Stimulated activated CD8-positive, alpha-beta memory T cell treated with anti-CD3 and anti-CD28 coated beads, Interleukin-12 subunit alpha, Interleukin-12 subunit beta, amount 100 ng/mL, for 1 hour (primary cell): ENCODE data around the gene TMEM190.
"Not testable (repeated sequence)": the region's sequence is repeated elsewhere in the genome, so short reads cannot be mapped to it uniquely, and the experiment has no call there.

ENCODE experiments used
- DNase-seq: peaks from one replicate; pipeline ENCODE4 v3.0.0-alpha.2; 2020; ENCODE audit warnings: low read depth

TMEM190 gene

DNA sequence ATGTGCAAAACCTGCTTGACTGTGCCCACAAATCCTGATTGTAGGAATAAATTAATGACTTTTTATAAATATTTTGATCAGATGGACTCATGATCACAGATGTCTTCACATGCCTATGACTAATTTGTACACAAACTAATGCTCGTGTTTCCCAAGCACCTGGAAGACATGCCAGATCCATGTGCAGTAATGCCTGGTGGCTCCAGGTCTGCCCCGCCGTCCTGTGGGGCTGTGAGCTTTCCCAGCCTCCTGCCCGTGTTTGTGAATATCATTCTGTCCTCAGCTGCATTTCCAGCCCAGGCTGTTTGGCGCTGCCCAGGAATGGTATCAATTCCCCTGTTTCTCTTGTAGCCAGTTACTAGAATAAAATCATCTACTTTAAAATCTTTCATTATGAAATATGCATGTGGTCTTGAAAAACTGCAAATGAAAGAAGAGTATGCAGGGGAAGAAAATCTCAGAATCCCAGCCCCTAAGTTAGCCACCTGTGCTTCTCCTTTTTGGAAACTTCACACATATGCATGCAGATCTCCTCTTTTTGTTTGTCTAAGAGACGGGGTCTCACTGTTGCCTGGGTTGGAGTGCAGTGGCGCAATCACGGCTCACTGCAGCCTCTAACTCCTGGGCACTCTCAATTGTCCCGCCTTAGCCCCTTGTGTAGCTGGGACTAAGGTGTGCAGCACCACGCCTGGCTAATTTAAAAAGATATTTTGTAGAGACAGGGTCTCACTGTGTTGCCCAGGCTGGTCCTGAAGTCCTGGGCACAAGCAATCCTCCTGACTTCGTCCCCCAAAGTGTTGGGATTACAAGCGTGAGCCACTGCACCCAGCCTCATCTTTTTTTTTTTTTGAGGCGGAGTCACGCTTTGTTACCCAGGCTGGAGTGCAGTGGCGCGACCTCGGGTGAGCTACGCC lies 15.3 kb downstream of the TMEM190 start:
- no peak for DNase-seq

DNA sequence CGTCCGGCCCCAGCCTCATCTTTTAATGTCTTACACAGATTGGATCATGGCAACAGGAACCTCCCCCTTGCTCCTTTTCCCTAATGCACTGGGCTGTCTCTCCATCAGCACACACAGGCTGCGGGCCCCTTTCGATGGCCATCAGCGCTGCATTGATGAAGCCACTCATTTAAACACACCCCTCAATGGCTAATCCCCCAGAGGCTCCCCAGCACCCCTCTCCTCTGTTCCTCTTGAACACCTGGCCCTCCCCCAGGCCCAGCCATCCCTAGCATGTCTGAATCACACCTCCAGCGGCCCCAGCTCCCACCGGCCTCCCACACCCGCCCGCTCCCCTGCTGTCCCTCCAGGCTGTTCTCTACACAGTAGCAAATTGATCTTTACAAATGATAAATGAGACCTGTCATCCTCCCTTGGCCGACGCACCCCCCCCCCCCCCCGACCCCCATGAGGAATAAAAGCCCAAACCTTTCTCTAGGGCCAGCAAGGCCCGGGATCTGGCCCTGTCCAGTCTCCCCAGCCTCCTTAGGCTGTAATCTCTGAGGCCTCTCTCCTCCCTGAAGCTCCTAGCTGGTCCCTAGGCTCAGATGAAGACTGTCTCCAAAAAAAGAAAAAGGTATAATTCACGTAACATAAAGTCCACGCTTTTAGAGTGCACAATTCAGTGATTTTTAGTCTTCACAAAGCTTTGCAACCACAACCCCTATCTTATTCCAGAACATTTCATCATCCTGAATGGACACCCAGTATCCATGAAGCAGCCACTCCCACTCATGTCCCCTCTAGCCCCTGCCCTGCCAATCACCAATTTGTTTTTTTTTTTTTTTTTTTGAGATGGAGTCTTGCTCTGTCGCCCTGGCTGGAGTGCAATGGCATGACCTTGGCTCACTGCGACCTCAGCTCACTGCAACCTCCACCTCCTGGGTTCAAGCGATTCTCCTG lies 16.5 kb downstream of the TMEM190 start:
- no peak for DNase-seq

DNA sequence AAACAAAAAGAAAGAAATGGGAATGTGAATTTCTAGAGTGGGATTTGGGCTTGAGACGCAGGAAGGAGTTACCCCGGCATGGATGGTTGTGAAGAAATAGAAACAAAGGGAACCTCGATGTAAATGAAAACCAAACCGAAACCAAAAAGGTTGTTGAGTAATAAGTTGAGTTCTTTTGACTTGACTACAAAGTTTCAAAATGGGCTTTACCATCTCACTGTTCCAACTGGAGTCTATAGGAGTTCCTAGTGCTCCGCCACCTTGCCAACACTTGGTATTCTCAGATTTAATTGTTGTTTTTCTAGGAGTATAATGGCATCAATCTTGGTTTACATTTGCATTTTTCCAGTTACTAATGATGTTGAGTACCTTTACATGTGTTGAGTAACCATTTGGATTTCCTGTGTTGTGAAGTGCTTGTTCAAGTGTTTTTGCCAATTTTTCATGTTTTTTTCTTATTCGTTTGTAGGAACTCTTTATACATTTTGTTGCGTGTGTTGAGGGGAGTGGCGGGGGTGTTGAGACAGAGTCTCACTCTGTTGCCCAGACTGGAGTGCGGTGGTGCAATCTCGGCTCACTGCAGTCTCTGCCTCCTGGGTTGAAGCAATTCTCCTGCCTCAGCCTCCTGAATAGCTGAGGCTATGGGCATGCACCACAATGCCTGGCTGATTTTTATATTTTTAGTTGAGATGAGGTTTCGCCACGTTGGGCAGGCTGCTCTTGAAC lies 21.7 kb downstream of the TMEM190 start:
- DNase-seq: no peak

DNA sequence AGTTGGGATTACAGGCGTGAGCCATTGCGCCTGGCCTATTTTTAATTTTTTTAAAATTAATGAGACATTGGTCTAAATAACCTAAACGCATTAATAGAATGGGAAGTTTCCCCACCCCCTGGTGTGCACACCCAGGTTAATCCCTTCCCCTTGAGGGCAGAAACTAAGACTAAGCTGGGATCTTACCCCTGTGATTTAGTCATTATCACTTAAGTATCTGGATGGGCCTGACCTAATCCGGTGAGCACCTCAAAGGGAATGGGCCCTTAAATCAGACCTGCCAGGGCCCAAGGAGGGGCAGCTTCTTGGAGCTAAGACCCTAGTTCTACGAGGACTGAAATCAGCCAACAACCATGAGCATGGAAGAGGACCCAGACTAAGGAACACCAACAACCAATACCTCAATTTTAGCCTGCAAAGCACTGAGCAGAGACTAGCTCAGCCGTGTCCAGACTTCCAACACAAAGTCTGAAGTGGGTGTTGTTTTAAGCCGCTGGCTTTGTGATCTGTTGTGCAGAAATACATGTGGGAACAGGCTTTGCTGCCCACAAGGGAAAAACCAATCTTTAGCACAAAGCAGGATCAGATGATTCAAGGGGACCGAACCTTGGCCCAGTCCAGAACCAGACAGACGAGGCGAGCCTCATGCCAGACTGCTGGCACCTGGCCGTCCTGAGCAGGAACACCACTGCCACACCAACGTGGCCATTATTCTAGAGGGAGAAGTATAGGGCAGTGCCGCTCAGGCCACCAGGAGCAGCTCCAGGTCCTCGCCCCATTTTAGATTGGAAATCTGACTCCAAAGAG lies 23.9 kb downstream of the TMEM190 start:
- DNase-seq: no peak

DNA sequence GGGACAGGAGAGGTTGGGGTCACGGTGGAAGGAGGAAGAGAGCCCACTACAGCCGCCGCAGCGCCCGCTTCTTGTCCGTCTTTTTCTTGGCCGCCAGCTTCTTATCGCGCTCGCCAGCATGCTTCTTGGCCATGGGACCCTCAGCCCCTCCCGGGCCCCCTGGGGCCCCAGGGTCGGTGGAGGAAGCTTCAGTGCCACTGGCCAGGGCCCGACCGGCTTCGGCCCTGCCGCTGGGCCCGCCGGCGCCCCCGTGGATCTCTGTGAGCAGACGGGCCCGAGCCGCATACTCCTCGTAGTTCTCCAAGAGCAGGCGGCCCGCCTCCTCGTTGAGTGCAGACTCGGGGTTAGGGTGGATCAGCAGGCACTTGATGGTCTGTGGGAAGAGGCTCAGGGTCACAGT lies 24.8 kb downstream of the TMEM190 start:
- not testable (repeated sequence) for DNase-seq

DNA sequence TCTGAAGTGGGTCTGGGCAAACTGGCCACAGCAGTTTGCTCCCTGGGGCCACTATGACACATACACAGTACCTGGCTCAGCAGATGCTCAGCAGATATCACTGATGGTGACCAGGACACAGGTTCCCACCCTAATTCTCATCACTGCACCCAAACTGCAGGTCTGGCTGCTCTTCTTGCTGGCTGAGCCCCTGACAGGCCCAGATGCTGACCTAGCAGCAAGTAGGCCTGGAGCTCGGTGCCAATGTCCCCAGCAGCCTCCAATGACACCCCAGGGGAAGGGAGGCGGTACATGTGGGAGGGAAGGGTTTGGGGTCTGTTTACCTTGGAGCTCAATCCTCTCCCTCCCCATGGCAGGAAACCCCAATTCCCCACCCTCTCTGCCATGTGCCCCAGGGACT lies 25.9 kb downstream of the TMEM190 start:
- DNase-seq: no peak

DNA sequence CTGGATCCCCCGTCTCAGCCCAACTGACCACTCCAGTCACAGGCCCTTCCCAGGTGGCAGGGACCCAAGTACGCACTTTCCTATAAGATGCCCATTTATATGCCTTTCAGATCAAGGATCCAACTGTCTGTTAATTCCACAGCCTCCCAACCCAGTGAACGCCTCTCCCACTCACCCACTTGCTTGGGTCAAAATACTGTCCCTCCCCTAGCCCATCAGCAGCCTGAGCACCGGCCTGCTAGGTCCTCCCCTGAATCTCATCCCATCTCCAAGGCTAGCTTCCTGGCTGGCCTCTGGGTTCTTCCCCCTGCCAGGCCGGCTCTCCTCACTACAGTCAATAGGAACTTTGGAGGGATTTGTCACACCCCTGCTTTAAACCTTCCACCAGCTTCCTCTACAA lies 29.0 kb downstream of the TMEM190 start:
- DNase-seq: no peak

DNA sequence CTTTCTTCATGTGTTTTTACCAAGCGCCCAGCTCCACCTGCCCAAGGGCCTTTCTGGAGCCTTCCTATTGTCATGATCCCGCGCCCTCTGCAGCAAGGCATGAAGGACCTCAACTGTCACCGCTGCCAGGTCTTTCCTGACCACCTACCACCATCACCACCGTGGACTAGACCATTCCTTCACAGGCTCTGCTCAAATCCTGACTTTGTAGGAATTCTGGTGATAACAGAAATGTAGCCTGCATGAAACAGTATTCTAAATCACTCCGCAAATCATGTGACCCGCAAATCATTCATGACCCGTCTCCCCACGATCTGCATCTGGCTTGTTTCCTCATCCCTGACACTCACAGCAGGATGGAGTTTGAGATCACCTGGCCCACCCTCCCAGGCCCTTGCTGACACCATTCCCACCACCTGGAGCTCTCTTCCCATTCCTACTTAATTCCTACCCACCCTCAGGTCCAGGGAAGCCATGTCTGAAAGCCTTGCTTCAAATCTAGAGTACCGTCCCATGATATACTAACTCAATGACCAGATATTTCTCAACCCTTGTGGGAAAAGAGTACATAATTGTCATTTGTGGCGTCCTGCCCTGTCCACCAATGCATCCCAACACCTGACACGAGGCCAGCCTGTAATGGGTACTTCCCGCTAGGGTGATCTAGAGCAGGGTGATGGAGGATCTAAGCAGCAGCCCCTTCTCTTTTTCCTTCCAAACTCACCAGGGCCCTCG lies 29.6 kb downstream of the TMEM190 start:
- DNase-seq: no peak

DNA sequence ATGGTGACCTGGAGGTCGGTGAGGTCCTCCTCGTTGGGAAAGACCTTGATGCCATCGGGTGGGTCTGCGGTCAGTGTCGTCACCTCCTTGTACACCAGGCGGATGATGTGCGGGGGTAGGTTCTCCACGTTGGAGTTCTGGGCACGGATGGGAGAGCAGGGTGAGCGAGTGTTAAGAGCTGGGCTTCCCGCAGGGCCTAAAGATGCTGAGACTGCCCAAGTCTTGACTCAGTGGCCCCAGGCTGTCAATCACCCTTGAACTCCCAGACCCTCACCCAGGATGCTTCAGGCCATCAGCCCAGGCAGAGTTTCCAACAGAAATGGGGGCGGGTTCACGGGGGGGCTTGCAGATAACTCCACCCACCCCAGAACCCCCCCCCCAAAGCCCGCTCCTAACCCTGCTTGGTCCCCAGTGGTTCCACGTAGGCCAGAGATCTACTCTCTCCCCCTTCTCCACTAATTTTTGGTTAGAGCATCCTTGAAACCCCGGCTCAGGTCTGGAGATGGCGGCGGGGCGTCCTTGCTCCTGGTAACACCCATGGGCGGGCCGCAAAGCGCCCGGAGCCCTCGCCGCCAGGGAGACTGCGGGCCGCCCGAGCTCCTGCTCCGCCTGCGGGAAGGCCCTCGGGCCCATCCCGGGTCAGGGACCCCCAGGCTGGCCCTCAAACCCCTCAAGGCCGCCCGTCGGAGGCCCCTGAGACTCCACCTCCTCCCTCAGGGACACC lies 30.4 kb downstream of the TMEM190 start:
- no peak for DNase-seq

DNA sequence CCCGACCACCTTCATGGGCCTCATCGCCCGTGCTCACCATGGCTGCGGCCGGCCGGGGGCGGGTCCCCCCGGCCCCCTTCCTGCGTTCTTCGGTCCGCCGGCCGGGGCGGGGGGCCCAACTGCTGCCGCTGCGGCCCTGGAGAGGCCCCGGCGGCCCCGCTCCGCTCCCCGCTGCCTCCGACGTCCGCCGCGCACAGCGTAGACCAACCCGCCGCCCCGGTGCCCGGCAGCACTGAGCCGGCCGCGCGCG lies 30.8 kb downstream of the TMEM190 start, which contains the start of gene UBE2S:
Gene UBE2S (minus strand): TSS at position 239 of the 250 bp plus-strand sequence. CDS start 199 bp downstream, at position 40.
- DNase-seq: not testable (repeated sequence)

DNA sequence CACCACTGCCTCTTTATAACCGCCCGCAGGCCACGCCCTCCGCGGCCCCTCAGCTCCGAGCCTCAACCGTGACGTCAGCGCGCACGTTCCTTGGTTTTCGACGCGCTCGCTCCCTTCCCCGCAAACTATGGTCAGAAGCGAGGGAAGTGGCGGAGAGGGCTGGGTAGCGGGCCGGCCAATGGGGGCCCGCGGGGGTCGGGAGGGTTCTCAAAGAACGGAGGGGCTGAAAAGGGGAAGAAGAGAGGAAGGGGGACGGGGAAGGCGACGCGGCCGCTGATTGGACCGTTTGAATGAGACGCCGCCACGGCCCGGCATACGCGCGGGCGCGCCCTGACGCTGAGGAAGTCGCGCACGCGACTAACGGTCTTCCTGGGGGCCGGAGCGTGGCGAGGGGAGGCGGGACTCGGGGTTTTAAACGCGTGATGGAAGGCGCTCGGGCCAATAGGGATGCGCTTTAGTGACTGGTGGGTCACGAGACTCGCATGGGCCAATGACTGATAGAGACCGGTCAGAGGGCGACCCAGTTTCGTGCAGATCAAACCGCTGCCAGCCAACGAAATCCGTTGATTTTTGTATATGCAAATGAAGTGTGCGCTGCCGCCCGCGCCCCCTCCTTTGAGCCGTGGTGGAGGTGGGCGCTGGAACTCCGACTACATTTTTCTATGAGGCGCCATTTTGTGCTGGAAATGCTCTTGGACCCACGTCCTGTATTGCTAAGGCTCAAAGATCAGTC lies 31.3 kb downstream of the TMEM190 start:
- DNase-seq: peak; percentile 94

DNA sequence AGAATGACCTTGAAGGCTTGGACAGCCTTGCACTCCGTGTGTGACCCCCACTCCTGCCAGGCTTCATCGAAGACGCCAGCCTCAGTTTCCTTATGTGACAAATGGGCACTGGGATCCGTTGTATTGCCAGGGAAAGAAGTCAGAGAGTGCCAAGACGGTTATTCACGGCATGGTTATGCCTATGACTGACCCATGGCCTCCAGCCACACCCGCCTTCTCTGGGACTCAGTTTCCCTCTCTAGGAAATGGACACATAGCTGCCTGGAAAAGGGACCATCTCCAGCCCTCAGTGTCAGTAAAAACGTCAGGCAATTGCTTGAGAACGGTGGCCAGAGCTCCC lies 31.9 kb downstream of the TMEM190 start:
- no peak for DNase-seq

DNA sequence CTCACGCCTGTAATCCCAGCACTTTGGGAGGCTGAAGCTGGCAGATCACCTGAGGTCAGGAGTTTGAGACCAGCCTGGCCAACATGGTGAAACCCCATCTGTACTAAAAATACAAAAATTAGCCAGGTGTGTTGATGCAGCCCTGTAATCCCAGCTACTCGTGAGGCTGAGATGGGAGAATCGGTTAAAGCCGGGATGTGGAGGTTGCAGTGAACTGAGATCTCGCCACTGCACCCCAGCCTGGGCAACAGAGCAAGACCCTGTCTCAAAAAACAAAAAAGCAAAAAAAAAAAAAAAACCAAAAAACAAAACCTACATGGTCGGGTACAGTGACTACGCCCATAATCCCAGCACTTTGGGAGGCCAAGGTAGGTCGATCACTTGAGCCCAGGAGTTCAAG lies 32.6 kb downstream of the TMEM190 start:
- not testable (repeated sequence) for DNase-seq

DNA sequence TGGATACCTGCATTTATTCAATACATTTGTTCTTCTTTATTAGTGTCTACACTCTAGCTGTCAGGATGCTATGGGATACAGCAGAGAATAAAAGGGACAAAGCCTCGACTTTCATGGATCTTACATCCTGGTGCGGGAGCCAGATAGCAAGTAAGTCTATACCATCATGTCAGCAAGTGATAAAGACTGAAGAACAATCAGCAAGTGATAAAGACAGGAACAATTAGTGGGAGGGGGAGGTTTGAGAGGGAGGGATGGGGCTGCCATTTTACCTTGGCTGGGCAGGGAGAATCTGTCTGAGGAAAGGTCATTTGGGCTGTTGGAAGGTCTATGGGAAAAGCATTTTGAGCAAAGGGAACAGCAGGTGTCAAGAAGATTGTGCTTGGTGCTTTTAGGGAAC lies 33.5 kb downstream of the TMEM190 start:
- DNase-seq: no peak

DNA sequence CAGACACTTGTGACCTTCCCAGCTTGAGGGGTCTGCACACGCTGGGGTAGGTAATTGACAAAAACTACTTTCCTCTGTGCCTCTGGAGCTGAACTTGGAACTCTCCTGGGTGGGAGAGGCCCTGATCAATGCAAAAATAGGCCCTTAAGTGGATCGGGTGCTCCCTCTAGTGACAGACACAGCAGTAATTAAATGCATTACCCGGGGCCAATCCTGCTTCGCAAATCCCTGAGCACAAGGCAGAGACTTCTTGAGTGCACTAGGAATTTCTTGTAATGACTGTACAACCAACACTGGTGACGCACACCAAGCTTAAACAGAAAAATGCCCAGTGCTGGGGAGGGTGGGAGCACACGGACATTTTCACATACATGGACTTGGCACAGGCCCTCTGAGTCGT lies 41.6 kb downstream of the TMEM190 start:
- peak; percentile 24 for DNase-seq

DNA sequence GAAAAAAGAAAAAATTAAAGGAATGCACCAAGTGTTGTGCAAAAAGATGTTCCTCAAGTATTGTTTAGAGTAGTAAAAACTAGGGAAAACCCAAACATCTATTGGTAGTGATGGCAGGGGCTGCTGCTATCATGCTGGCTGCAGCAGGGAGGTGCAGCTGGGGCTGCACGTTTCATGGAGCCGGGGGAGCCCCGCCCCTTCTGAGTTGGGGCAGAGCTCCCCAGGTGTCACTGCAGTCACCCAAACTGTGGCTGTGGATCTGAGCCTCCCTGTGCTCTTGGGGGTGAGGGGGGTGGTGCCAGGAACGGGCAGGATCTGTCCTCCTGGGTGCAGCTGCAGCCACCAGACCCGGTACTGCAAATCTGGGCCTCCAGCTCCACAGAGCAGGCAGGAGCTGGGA lies 42.5 kb downstream of the TMEM190 start:
- DNase-seq: no peak

DNA sequence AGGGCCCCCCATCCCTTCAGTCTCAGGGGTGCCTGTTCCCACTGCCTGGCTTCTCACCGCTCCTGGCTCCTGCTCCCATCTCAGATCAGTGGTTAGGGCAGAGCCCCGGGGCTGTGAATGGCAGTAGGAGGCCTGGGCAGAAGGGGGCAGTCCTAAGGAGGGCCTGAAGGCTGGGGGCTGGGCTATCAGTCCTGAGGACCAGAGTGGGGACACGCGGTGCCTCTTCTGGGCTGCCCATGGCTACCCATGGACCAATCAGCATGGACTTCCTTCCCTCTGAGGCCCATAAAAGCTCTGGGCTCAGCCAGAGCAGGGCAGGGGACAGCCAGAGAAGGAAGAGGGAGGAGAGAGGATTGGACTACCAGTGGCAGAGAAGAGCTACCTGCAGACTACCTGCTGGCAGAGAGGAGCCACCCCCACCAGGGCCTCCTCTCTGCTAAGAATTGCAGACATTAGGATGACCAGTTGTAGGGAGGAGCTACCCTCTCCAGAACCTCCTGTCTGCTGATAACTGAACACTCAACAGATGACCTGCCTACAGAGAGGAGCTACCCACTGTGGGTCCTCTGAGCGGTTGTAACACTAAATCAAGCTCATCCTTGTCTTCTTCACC lies 43.1 kb downstream of the TMEM190 start:
- DNase-seq: no peak

DNA sequence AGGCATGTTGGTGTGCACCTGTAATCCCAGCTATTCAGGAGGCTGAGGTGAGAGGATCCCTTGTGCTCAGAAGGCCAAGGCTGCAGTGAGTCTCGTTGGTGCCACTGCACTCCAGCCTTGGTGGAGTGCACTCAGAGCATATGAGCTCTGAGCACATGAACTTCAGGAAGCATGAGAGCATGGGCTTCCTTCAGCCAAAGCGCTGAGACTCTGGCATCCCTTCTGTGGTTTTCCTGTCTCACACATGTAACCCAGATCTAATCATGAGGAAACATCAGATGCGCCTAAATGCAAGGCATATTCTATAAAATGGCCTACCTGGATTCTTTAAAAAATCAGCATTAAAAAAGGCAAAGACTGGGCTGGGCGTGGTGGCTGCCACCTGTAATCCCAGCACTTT lies 44.7 kb downstream of the TMEM190 start:
- DNase-seq: not testable (repeated sequence)
